AG09319 (cell line): ENCODE measurements around the gene RHEB.

ENCODE experiments used
- DNase-seq: peaks from one replicate; pipeline ENCODE4 v3.0.0-alpha.2; 2010; ENCODE audit warnings: low read depth; ENCODE audit errors: extremely low read depth
- CTCF ChIP-seq: IDR thresholded peaks from 2 replicates; pipeline ENCODE4 v1.5.1; 2011; ENCODE audit warnings: low read depth, mild to moderate bottlenecking, inconsistent platforms, low read length, moderate library complexity

Gene RHEB

GRCh38 chr7:151423936-151424335 is 95.8 kb downstream of the RHEB start:
- no peak for TF ChIP-seq CTCF
- DNase-seq, result no peak

- TF ChIP-seq CTCF, result no peak
- DNase-seq, result no peak
These were observed 96.5 kb downstream of the RHEB start for GRCh38 chr7:151423226-151423625.

DNA sequence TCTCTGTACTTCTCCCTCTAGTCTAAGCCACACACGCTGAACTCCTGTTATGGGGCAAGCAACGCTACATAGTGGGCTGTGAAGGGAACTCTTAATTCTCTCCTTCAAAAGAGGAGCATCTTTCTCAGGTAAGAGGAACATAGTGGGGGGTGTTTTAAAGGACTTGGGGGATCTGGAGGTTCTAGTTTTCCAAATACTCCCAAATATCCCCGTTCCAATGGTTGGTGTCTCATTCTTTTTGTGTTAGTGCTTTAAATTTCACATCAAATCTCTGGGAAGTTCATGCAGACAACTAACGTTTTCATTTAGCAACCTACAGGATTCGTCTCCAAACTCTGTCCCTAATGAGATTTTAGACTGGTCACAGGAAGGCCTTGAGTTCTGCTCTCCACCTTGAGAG is 97.5 kb downstream of the RHEB start:
- no peak for TF ChIP-seq CTCF
- no peak for DNase-seq

DNA sequence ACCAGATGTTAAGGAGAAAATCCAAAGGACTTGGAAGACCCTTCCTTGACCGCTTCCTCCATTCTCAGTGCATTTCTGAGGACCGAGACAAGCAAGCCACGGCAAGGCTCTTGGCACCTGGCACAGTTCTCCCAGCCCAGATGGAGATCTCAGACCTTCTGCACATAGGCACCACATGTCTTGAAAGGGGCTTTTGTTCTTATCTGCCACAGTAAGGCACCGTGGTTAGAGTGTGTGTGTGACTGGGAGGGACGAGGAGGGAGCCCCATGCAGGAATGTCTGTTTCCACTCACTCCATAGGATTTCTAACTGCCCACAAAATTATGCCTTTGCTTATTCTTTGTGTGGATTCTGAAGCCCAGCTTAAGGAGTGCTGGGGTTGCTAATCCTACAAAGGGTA is 99.6 kb downstream of the RHEB start:
- DNase-seq, result no peak
- TF ChIP-seq CTCF, result no peak

GRCh38 chr7:151416941-151417315 is 102.8 kb downstream of the RHEB start:
- DNase-seq, result no peak
- TF ChIP-seq CTCF, result no peak

- no peak for TF ChIP-seq CTCF
- no peak for DNase-seq
These were observed 103.4 kb downstream of the RHEB start for GRCh38 chr7:151416112-151416940.
